DND-41 (cell line): ENCODE measurements around the gene COL6A2.

Experiments
- EZH2 ChIP-seq: IDR thresholded peaks from 3 replicates; pipeline ENCODE4 v1.6.1; 2012; ENCODE audit warnings: borderline replicate concordance, low read depth, mild to moderate bottlenecking, moderate library complexity, low read length, inconsistent platforms; ENCODE audit not compliant: severe bottlenecking
- TF ChIP-seq, protein P1 (sequence below): IDR thresholded peaks from 2 replicates; pipeline ENCODE4 v1.5.1; 2012; ENCODE audit warnings: borderline replicate concordance, low read length, moderate library complexity, mild to moderate bottlenecking; ENCODE audit not compliant: poor library complexity, severe bottlenecking; ENCODE audit errors: extremely low read depth

DNA sequence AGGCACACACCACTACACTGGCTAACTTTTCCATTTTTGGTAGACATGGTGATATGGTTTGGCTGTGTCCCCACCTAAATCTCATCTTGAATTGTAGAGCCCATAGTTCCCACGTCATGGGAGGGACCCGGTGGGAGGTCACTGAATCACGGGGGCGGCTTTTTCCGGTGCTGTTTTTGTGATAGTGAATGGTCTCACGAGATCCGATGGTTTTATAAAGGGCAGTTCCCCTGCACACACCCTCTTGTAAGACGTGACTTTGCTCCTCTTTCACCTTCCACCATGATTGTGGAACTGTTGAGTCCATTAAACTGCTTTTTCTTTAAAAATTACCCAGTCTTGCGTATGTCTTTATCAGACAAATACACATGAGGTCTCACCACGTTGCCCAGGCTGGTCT, 58.8 kb downstream of the COL6A2 start:
- TF ChIP-seq, protein P1, sequence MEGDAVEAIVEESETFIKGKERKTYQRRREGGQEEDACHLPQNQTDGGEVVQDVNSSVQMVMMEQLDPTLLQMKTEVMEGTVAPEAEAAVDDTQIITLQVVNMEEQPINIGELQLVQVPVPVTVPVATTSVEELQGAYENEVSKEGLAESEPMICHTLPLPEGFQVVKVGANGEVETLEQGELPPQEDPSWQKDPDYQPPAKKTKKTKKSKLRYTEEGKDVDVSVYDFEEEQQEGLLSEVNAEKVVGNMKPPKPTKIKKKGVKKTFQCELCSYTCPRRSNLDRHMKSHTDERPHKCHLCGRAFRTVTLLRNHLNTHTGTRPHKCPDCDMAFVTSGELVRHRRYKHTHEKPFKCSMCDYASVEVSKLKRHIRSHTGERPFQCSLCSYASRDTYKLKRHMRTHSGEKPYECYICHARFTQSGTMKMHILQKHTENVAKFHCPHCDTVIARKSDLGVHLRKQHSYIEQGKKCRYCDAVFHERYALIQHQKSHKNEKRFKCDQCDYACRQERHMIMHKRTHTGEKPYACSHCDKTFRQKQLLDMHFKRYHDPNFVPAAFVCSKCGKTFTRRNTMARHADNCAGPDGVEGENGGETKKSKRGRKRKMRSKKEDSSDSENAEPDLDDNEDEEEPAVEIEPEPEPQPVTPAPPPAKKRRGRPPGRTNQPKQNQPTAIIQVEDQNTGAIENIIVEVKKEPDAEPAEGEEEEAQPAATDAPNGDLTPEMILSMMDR, result no peak
- no peak for TF ChIP-seq EZH2
